Measurements from ENCODE around the gene KIF3A.

Gene KIF3A

GRCh38 chr5:132762246-132763000 lies 25.1 kb upstream of the KIF3A start:
- in situ Hi-C loops (cut with MboI; ENCODE audit: low pct_unique_long_range_greater_than_20kb, low sequenced_read_pairs, unreplicated experiment) = no loop called here
- no peak for DNase-seq (ENCODE audit: low spot score)
- no peak for TF ChIP-seq CTCF (IDR thresholded peaks at IDR 0.05; ENCODE audit: extremely low read depth, insufficient read depth, missing control alignments)

- DNase-seq (ENCODE audit: low spot score) = no peak
- in situ Hi-C loops (cut with MboI; ENCODE audit: low pct_unique_long_range_greater_than_20kb, low sequenced_read_pairs, unreplicated experiment) = no loop called here
- no peak for TF ChIP-seq CTCF (IDR thresholded peaks at IDR 0.05; ENCODE audit: extremely low read depth, insufficient read depth, missing control alignments)
These were observed 24.2 kb upstream of the KIF3A start for GRCh38 chr5:132761321-132762240.

- no peak for DNase-seq (ENCODE audit: low spot score)
- no peak for TF ChIP-seq CTCF (IDR thresholded peaks at IDR 0.05; ENCODE audit: extremely low read depth, insufficient read depth, missing control alignments)
- in situ Hi-C loops (cut with MboI; ENCODE audit: low pct_unique_long_range_greater_than_20kb, low sequenced_read_pairs, unreplicated experiment) = no loop called here
These were observed 23.4 kb upstream of the KIF3A start for GRCh38 chr5:132760601-132761317.

GRCh38 chr5:132760049-132760420 lies 22.7 kb upstream of the KIF3A start:
- no peak for DNase-seq (ENCODE audit: low spot score)
- no peak for TF ChIP-seq CTCF (IDR thresholded peaks at IDR 0.05; ENCODE audit: extremely low read depth, insufficient read depth, missing control alignments)
- in situ Hi-C loops (cut with MboI; ENCODE audit: low pct_unique_long_range_greater_than_20kb, low sequenced_read_pairs, unreplicated experiment) = no loop called here

- no peak for DNase-seq (ENCODE audit: low spot score)
- in situ Hi-C loops (cut with MboI; ENCODE audit: low pct_unique_long_range_greater_than_20kb, low sequenced_read_pairs, unreplicated experiment) = no loop called here
- no peak for TF ChIP-seq CTCF (IDR thresholded peaks at IDR 0.05; ENCODE audit: extremely low read depth, insufficient read depth, missing control alignments)
These were observed 22.0 kb upstream of the KIF3A start for GRCh38 chr5:132759114-132760048.
